Thyroid gland (tissue), 4 donors: ENCODE data around the gene EPB41L5. TPM values are rescaled to one million over a fixed set of nuclear protein-coding genes. Genes with fewer than 3 reads are reported as not detected.
"Not testable (repeated sequence)": the region's sequence is repeated elsewhere in the genome, so short reads cannot be mapped to it uniquely, and the experiment has no call there.

ENCODE experiments used
- DNase-seq, 2 donors: peaks; one replicate each; pipeline ENCODE4 v3.0.0-alpha.2; 2019
- H3K27ac ChIP-seq, 3 donors: fragments of 200-600 bp; sonication (generic); 1 replicate in 2 of 3; 2 replicates in 1 of 3; pipeline ENCODE4 v1.5.1; 2016 to 2019; ENCODE audit warnings: mild to moderate bottlenecking in 1 of 3, moderate library complexity in 1 of 3
- H3K27me3 ChIP-seq: fragments of 200-600 bp; sonication (generic); one replicate; pipeline ENCODE4 v1.5.1; 2019
- H3K36me3 ChIP-seq, 2 donors: fragments of 200-600 bp; sonication (generic); one replicate each; pipeline ENCODE4 v1.5.1; 2016 to 2019
- H3K4me1 ChIP-seq, 2 donors: fragments of 200-600 bp; sonication (generic); one replicate each; pipeline ENCODE4 v1.5.1; 2017 to 2019
- H3K4me3 ChIP-seq, 3 donors: fragments of 200-600 bp; sonication (generic); replicated peaks in 1 of 3; 1 replicate in 2 of 3; 2 replicates in 1 of 3; pipeline ENCODE4 v1.5.1; 2016; ENCODE audit warnings: mild to moderate bottlenecking in 1 of 3
- H3K9me3 ChIP-seq: fragments of 200-600 bp; sonication (generic); one replicate; pipeline ENCODE4 v1.5.1; 2017
- CTCF ChIP-seq, 6 experiments: fragments of 200-600 bp in 3 of 6; fragments of 450-650 bp in 3 of 6; sonication (generic) in 3 of 6; IDR thresholded peaks; one replicate each; pipeline ENCODE4 v1.5.1; 2016 to 2019; ENCODE audit warnings: antibody characterized with exemption in 6 of 6, mild to moderate bottlenecking in 2 of 6, inconsistent platforms in 1 of 6, moderate library complexity in 1 of 6
- POLR2A ChIP-seq, 2 donors: fragments of 450-650 bp; IDR thresholded peaks; one replicate each; pipeline ENCODE4 v1.6.1; 2017; ENCODE audit warnings: antibody characterized with exemption in 2 of 2, mild to moderate bottlenecking in 2 of 2, moderate library complexity in 1 of 2
- WGBS, 2 donors: methylation state at CpG; one replicate each; pipeline ENCODE4 v1.1.5; 2017; 5-methylcytosine and 5-hydroxymethylcytosine counted together
- intact Hi-C: fragments of 100-400 bp; cut with DNase I; formaldehyde crosslinking; loops from one replicate; pipeline ENCODE4 v1.15.1; 2023
- total RNA-seq, 4 donors: library from RNA; depleted of rRNA; stranded (reverse); fragments of >200 nt; gene quantifications; one replicate each; pipeline ENCODE4 v1.2.3, GENCODE V29; 2016

EPB41L5 gene
- total RNA-seq, 4 donors from 2014 or later = 82.2 to 126 (median 116) TPM

- intact Hi-C loops = no loop called here
- Histone ChIP-seq H3K36me3 (peaks cover 6 to 18% of the 10 kb centered on the region in 2 donors), H3K27me3 (no peaks in the 10 kb centered on the region), H3K27ac (no peak overlapping the region), H3K4me1 (no peaks in the 10 kb centered on the region), H3K4me3 (no peak overlapping the region), H3K9me3 (no peaks in the 10 kb centered on the region)
- 100% methylated on average over 2 of the region's 2 CpGs for WGBS, 2 donors
- DNase-seq = no peak
- no peak for TF ChIP-seq CTCF (IDR thresholded peaks at IDR 0.05)
- no peak for TF ChIP-seq POLR2A (IDR thresholded peaks at IDR 0.05)
Measured at GRCh38 chr2:120149406-120149805, 136.5 kb downstream of the EPB41L5 start.

GRCh38 chr2:120150040-120150482 lies 137.2 kb downstream of the EPB41L5 start:
- Histone ChIP-seq H3K9me3 (no peaks in the 10 kb centered on the region), H3K4me1 (no peaks in the 10 kb centered on the region), H3K27me3 (no peaks in the 10 kb centered on the region), H3K4me3 (no peak overlapping the region), H3K36me3 (peaks cover 3 to 18% of the 10 kb centered on the region in 2 donors), H3K27ac (no peak overlapping the region)
- 96 to 99% methylated on average over 4 of the region's 4 CpGs for WGBS, 2 donors
- intact Hi-C loops = no loop called here
- no peak for TF ChIP-seq POLR2A (IDR thresholded peaks at IDR 0.05)
- no peak for TF ChIP-seq CTCF (IDR thresholded peaks at IDR 0.05)
- no peak for DNase-seq

- H3K9me3 ChIP-seq = no peaks in the 10 kb centered on the region
- no peak overlapping the region for H3K27ac ChIP-seq
- 95 to 99% methylated on average over 3 of the region's 3 CpGs for WGBS, 2 donors
- TF ChIP-seq CTCF (IDR thresholded peaks at IDR 0.05) (no peak), POLR2A (IDR thresholded peaks at IDR 0.05) (no peak)
- peaks cover 2 to 10% of the 10 kb centered on the region in 2 donors for H3K36me3 ChIP-seq
- H3K4me1 ChIP-seq = no peaks in the 10 kb centered on the region
- H3K27me3 ChIP-seq = no peaks in the 10 kb centered on the region
- no peak overlapping the region for H3K4me3 ChIP-seq
- DNase-seq = no peak
- intact Hi-C loops = no loop called here
Measured at GRCh38 chr2:120155308-120155707, 142.4 kb downstream of the EPB41L5 start.

- DNase-seq, H3K27me3 ChIP-seq, intact Hi-C loops, H3K27ac ChIP-seq, H3K4me3 ChIP-seq, H3K9me3 ChIP-seq, H3K4me1 ChIP-seq: not testable (repeated sequence)
- H3K36me3 ChIP-seq = peaks cover 0 to 10% of the 10 kb centered on the region in 2 donors
- 92 to 93% methylated on average over 2 of the region's 2 CpGs for WGBS, 2 donors
Measured at GRCh38 chr2:120158658-120159057, 145.8 kb downstream of the EPB41L5 start.

- Histone ChIP-seq H3K36me3 (peaks cover 0 to 5% of the 10 kb centered on the region in 2 donors), H3K27me3 (no peaks in the 10 kb centered on the region), H3K9me3 (no peaks in the 10 kb centered on the region), H3K4me3 (no peak overlapping the region), H3K27ac (no peak overlapping the region), H3K4me1 (no peaks in the 10 kb centered on the region)
- no peak for DNase-seq
- intact Hi-C loops = no loop called here
- TF ChIP-seq POLR2A (IDR thresholded peaks at IDR 0.05) (no peak), CTCF (IDR thresholded peaks at IDR 0.05) (no peak)
Measured at GRCh38 chr2:120161190-120161589, 148.3 kb downstream of the EPB41L5 start.

GRCh38 chr2:120162716-120163115 lies 149.8 kb downstream of the EPB41L5 start:
- TF ChIP-seq CTCF (IDR thresholded peaks at IDR 0.05) = no peak
- TF ChIP-seq POLR2A (IDR thresholded peaks at IDR 0.05) = no peak
- no peak for DNase-seq
- H3K9me3 ChIP-seq = no peaks in the 10 kb centered on the region
- H3K36me3 ChIP-seq = peaks cover 0 to 5% of the 10 kb centered on the region in 2 donors
- no peaks in the 10 kb centered on the region for H3K27me3 ChIP-seq
- no peak overlapping the region for H3K4me3 ChIP-seq
- intact Hi-C loops = no loop called here
- 94 to 95% methylated on average over 5 of the region's 5 CpGs for WGBS, 2 donors
- H3K27ac ChIP-seq = no peak overlapping the region
- H3K4me1 ChIP-seq = no peaks in the 10 kb centered on the region
